Karpas-422 (cell line): ENCODE measurements around the gene ZNF319. TPM values are rescaled to one million over a fixed set of nuclear protein-coding genes. Genes with fewer than 3 reads are reported as not detected.
A peak's percentile ranks its signal among the peaks of the same experiment; 100 is the strongest.

Experiments
- DNase-seq: peaks from one replicate; pipeline ENCODE4 v3.0.0-alpha.2; 2015
- H2AFZ ChIP-seq: fragments of 200-600 bp; sonication (generic); 2 replicates; pipeline ENCODE4 v1.6.1; 2014; ENCODE audit warnings: antibody characterized with exemption, low read length, mixed read lengths
- H3K27ac ChIP-seq: fragments of 200-600 bp; sonication (generic); 2 replicates; pipeline ENCODE4 v1.5.1; 2014; ENCODE audit warnings: mild to moderate bottlenecking, low read length, moderate library complexity
- H3K27me3 ChIP-seq: fragments of 200-600 bp; sonication (generic); 2 replicates; pipeline ENCODE4 v1.6.1; 2014; ENCODE audit warnings: low read length, mixed read lengths
- H3K36me3 ChIP-seq: fragments of 200-600 bp; sonication (generic); 2 replicates; pipeline ENCODE4 v1.6.1; 2014; ENCODE audit warnings: low read length, mixed read lengths; ENCODE audit not compliant: insufficient read depth
- H3K4me1 ChIP-seq: fragments of 200-600 bp; sonication (generic); 2 replicates; pipeline ENCODE4 v1.6.1; 2014; ENCODE audit warnings: mild to moderate bottlenecking, low read length, mixed read lengths
- H3K4me2 ChIP-seq: fragments of 200-600 bp; sonication (generic); 2 replicates; pipeline ENCODE4 v1.6.1; 2014; ENCODE audit warnings: low read length, low read depth, mild to moderate bottlenecking; ENCODE audit not compliant: poor library complexity, severe bottlenecking
- H3K4me3 ChIP-seq: fragments of 200-600 bp; sonication (generic); 2 replicates; pipeline ENCODE4 v1.5.1; 2014; ENCODE audit warnings: mild to moderate bottlenecking, antibody characterized with exemption, low read length, mixed read lengths
- H3K79me2 ChIP-seq: fragments of 200-600 bp; sonication (generic); 2 replicates; pipeline ENCODE4 v1.6.1; 2014; ENCODE audit warnings: mild to moderate bottlenecking, low read length, mixed read lengths
- H3K9ac ChIP-seq: fragments of 200-600 bp; sonication (generic); 2 replicates; pipeline ENCODE4 v1.6.0; 2014; ENCODE audit warnings: low read length
- H3K9me2 ChIP-seq: fragments of 200-600 bp; sonication (generic), shearing (Covaris generic); replicated peaks from 2 replicates; pipeline ENCODE4 v1.6.0; 2014; ENCODE audit warnings: mild to moderate bottlenecking, low read length, moderate library complexity; ENCODE audit not compliant: insufficient read depth
- H3K9me3 ChIP-seq: fragments of 300-700, 200-600 bp; sonication (generic); 2 replicates; pipeline ENCODE4 v1.6.1; 2014; ENCODE audit warnings: low read length, mixed read lengths
- H4K20me1 ChIP-seq: fragments of 200-600 bp; sonication (generic); 2 replicates; pipeline ENCODE4 v1.6.1; 2014; ENCODE audit warnings: mild to moderate bottlenecking, antibody characterized with exemption, low read length, low read depth; ENCODE audit not compliant: insufficient read depth
- total RNA-seq: library from RNA; depleted of rRNA; stranded (reverse); fragments of >200 nt; shearing (Covaris generic); gene quantifications from 2 replicates; pipeline ENCODE4 v1.2.3, GENCODE V29; 2014; ENCODE audit warnings: low replicate concordance

Gene ZNF319
- total RNA-seq, 1 experiment from 2014 or later, result 3.7 TPM

DNA sequence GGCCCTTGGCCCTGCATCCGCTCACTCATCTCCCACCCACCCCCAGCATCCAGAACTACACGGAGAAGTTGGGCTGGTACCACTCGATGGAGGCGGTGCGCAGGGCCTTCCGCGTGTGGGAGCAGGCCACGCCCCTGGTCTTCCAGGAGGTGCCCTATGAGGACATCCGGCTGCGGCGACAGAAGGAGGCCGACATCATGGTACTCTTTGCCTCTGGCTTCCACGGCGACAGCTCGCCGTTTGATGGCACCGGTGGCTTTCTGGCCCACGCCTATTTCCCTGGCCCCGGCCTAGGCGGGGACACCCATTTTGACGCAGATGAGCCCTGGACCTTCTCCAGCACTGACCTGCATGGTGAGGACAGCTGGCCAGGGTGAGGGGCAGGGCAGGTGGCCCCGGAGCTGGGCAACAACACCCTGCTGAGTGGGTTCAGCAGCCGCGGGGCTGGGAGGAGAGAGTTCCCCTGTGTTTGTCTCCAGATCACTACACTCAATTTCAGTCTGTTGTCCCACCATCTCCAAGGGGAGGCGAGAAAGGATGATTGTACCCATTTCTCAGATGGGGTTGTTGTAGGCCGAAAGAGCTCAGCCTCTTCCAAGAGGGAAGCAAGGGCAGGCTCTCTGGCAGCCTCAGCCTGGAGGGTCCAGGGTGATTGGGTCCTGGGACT, 39.5 kb upstream of the ZNF319 start:
- no peaks in the 10 kb centered on the region for H3K36me3 ChIP-seq
- no peaks in the 10 kb centered on the region for H3K27me3 ChIP-seq
- H3K4me1 ChIP-seq, result peaks cover 41% of the 10 kb centered on the region
- no peak overlapping the region for H3K27ac ChIP-seq
- DNase-seq, result no peak
- H3K9me2 ChIP-seq, result no peaks in the 10 kb centered on the region
- no peak overlapping the region for H3K9ac ChIP-seq
- no peaks in the 10 kb centered on the region for H4K20me1 ChIP-seq
- no peaks in the 10 kb centered on the region for H3K79me2 ChIP-seq
- no peaks in the 10 kb centered on the region for H3K9me3 ChIP-seq
- H3K4me3 ChIP-seq, result no peak overlapping the region
- no peak overlapping the region for H2AFZ ChIP-seq
- no peak overlapping the region for H3K4me2 ChIP-seq

DNA sequence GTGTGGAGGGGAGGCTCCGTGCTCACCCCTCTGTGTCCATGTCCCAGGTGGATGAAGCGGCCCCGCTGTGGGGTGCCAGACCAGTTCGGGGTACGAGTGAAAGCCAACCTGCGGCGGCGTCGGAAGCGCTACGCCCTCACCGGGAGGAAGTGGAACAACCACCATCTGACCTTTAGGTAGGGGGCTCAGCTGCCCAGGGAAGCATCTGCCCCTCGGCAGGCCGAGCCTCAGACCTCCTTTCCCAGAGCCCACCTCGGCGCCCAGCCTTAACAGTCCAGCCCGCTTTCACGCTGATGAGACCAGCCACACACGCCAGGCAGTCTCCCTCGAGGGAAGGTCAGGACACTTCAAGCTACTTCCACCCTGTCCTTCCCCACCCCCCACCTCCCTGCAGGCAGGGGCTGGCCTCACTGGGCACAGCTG, 37.8 kb upstream of the ZNF319 start:
- no peaks in the 10 kb centered on the region for H3K9me3 ChIP-seq
- H3K4me1 ChIP-seq, result peaks cover 58% of the 10 kb centered on the region
- no peaks in the 10 kb centered on the region for H3K36me3 ChIP-seq
- no peaks in the 10 kb centered on the region for H3K79me2 ChIP-seq
- H4K20me1 ChIP-seq, result no peaks in the 10 kb centered on the region
- DNase-seq, result no peak
- peak overlapping the region; percentile 28; the same call in 1 of the 2 replicates for H3K9ac ChIP-seq
- H3K4me2 ChIP-seq, result no peak overlapping the region
- H2AFZ ChIP-seq, result no peak overlapping the region
- H3K27ac ChIP-seq, result peak overlapping the region; percentile 57; the same call in 1 of the 2 replicates
- no peaks in the 10 kb centered on the region for H3K9me2 ChIP-seq
- no peaks in the 10 kb centered on the region for H3K27me3 ChIP-seq
- H3K4me3 ChIP-seq, result no peak overlapping the region

DNA sequence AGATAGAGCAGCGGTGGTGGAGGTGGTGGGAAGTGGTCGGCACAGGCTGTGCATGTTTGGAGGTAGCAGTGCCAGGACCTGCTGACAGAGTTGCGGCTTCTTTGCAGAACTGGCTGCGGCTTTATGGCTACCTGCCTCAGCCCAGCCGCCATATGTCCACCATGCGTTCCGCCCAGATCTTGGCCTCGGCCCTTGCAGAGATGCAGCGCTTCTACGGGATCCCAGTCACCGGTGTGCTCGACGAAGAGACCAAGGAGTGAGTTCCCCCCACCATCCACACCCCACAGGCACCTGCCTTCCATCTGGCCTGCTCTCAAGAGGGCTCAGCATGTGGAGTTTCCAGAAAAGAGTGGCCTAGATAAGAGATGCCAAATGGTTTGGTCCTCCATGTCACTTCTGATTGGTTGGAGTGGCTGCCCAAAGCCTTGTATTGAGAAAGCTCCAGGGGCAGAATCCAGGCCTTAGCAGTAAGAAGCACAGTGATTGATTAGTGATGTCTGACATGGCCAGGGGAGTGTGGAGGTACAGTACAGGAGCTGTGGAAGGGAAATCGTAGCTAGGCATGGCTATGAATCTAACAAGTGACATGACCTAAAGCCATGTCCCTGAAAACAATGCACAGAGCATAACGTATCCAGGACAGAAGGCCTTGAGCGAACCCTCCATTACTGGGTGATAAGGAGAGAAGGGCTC, 37.0 kb upstream of the ZNF319 start:
- H3K4me1 ChIP-seq, result peaks cover 65% of the 10 kb centered on the region
- H3K4me2 ChIP-seq, result no peak overlapping the region
- no peak overlapping the region for H3K9ac ChIP-seq
- no peaks in the 10 kb centered on the region for H4K20me1 ChIP-seq
- H3K9me3 ChIP-seq, result no peaks in the 10 kb centered on the region
- no peak overlapping the region for H3K4me3 ChIP-seq
- no peaks in the 10 kb centered on the region for H3K27me3 ChIP-seq
- H3K79me2 ChIP-seq, result no peaks in the 10 kb centered on the region
- H3K27ac ChIP-seq, result no peak overlapping the region
- H3K36me3 ChIP-seq, result no peaks in the 10 kb centered on the region
- H2AFZ ChIP-seq, result no peak overlapping the region
- DNase-seq, result no peak
- H3K9me2 ChIP-seq, result no peaks in the 10 kb centered on the region

DNA sequence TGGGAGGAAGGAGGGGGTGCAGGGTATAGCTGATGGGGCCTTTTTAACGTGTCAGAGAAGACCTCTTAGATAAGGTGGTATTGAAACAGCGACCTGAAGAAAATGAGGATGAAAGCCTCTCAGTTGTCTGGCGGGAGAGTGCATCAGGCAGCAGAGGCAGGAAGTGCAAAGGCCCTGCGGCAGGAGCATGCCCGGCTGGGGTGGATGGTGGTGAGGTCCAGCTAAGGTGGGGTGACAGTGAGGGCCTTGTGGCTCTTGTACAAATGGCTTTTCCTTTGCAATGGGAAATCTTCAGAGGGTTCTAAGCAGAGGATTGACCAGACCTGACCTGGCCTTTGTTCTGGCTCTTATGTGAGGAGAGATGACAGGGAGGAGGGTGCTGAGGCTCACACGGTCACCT, 36.5 kb upstream of the ZNF319 start:
- Histone ChIP-seq H3K36me3 (no peaks in the 10 kb centered on the region), H3K4me2 (no peak overlapping the region), H3K4me3 (no peak overlapping the region), H3K9me2 (no peaks in the 10 kb centered on the region), H3K4me1 (peaks cover 71% of the 10 kb centered on the region), H3K27me3 (no peaks in the 10 kb centered on the region), H3K9me3 (no peaks in the 10 kb centered on the region), H3K27ac (peak overlapping the region; percentile 96), H3K9ac (no peak overlapping the region), H2AFZ (no peak overlapping the region), H3K79me2 (no peaks in the 10 kb centered on the region), H4K20me1 (no peaks in the 10 kb centered on the region)
- DNase-seq, result no peak

DNA sequence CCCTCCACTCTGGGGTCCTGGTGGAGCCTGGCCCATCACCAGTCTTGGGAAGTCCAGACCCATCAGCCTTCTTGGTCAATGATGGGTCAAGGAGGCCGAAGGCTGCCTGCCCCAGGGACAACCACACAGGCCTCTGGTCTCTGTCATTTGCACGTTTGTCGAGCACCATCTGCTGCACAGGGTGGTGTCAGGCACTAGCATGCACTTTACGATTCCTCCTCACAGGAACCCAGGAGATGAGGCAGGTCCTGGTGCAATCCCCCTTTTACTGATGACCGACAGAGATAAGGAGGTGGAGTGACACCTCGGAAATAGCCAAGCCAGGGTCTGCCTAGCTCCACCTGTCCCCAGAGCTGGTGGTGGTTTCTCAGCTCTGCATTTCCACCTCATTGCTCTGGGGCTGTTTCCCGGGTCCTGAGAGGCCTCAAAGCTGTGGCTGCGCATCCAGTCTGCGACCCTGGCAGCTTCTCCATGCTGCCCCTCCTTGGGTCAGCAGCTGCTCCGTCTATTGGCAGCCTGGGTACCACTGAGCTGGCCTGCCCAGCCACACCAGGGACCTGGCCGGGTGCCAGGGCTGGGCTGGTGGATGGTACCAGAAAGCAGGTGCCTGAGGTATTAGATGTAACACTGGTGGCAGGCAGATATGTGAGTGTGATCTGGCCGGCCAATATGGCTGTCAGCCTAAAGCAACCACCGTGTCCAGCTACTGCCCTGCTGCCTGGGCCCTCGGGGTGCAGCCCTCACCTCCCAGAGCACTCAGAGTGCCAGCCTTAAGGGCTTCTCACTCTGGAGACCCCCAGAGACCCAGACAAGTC, 35.1 kb upstream of the ZNF319 start:
- Histone ChIP-seq H3K27me3 (no peaks in the 10 kb centered on the region), H3K36me3 (no peaks in the 10 kb centered on the region), H2AFZ (peak overlapping the region; percentile 17; the same call in 1 of the 2 replicates), H3K9ac (peak overlapping the region; percentile 73), H4K20me1 (no peaks in the 10 kb centered on the region), H3K4me2 (peak overlapping the region; percentile 89), H3K9me2 (no peaks in the 10 kb centered on the region), H3K4me1 (peaks cover 77% of the 10 kb centered on the region), H3K27ac (peak overlapping the region; percentile 96), H3K9me3 (no peaks in the 10 kb centered on the region), H3K4me3 (peak overlapping the region; percentile 65), H3K79me2 (no peaks in the 10 kb centered on the region)
- peak; percentile 72 for DNase-seq

DNA sequence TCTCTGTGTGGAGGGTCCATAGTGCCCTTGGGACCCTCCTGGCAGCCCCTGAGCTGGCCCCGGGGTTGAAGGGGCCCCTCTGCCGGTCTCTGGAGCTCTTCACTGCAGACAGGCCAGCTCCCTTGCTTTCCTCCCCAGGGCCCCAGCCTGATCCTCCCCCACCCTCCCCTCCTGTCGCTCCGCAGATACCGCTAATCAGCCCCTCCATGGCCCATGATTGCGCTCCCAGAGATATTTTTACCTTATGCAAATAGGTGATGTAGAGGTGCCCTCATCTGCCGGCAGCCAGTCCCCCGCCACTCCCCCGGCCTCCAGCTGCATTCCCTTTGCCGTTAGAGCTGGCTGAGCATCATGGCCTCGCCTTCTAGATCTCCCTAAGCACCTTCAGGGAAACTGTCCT, 34.3 kb upstream of the ZNF319 start:
- peak overlapping the region; percentile 96 for H3K27ac ChIP-seq
- H3K4me2 ChIP-seq, result peak overlapping the region; percentile 89
- H3K9ac ChIP-seq, result peak overlapping the region; percentile 76
- H3K4me1 ChIP-seq, result peaks cover 77% of the 10 kb centered on the region
- peak overlapping the region; percentile 65 for H3K4me3 ChIP-seq
- DNase-seq, result peak; percentile 96
- H2AFZ ChIP-seq, result no peak overlapping the region; the same call in 1 of the 2 replicates
- no peaks in the 10 kb centered on the region for H3K9me2 ChIP-seq
- no peaks in the 10 kb centered on the region for H4K20me1 ChIP-seq
- no peaks in the 10 kb centered on the region for H3K27me3 ChIP-seq
- no peaks in the 10 kb centered on the region for H3K79me2 ChIP-seq
- H3K9me3 ChIP-seq, result no peaks in the 10 kb centered on the region
- no peaks in the 10 kb centered on the region for H3K36me3 ChIP-seq

DNA sequence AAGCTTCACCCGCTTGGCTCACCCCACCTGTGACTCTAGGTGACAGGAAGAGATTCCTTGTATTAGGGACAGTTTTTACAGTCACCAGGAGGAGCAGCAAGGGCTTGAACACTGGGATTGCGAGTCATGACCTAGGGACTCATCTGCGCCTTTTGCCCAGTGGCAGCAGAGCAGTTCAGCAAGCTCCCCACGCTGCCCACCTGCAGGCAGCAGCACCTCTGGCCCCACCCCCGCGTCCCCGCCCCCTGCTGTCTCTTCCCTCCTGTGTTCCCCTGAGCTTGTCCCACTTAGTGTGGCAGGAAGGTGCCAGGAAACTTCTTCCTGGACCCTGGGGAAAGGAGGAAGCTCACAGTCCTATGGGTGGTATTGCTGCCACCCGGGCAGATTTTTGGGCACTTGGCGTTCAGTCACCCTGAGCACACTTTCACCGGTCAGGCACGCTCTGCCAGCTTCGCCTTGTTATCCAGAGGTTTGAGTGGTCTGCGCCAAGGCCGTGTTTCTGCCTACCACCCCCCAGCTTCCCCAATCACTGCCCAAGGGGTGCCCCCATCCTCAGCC, 33.7 kb upstream of the ZNF319 start:
- Histone ChIP-seq H3K79me2 (no peaks in the 10 kb centered on the region), H4K20me1 (no peaks in the 10 kb centered on the region), H3K36me3 (no peaks in the 10 kb centered on the region), H3K4me2 (peak overlapping the region; percentile 89), H3K9me3 (no peaks in the 10 kb centered on the region), H3K27me3 (no peaks in the 10 kb centered on the region), H3K4me3 (peak overlapping the region; percentile 65), H2AFZ (no peak overlapping the region; the same call in 1 of the 2 replicates), H3K9me2 (no peaks in the 10 kb centered on the region), H3K27ac (peak overlapping the region; percentile 96), H3K9ac (peak overlapping the region; percentile 76), H3K4me1 (peaks cover 73% of the 10 kb centered on the region)
- peak; percentile 69 for DNase-seq
